Measurements from ENCODE around the gene LUZP1.

LUZP1 gene

GRCh38 chr1:23114424-23115079, 54.1 kb downstream of the LUZP1 start:
- peak; percentile 14 for DNase-seq

DNA sequence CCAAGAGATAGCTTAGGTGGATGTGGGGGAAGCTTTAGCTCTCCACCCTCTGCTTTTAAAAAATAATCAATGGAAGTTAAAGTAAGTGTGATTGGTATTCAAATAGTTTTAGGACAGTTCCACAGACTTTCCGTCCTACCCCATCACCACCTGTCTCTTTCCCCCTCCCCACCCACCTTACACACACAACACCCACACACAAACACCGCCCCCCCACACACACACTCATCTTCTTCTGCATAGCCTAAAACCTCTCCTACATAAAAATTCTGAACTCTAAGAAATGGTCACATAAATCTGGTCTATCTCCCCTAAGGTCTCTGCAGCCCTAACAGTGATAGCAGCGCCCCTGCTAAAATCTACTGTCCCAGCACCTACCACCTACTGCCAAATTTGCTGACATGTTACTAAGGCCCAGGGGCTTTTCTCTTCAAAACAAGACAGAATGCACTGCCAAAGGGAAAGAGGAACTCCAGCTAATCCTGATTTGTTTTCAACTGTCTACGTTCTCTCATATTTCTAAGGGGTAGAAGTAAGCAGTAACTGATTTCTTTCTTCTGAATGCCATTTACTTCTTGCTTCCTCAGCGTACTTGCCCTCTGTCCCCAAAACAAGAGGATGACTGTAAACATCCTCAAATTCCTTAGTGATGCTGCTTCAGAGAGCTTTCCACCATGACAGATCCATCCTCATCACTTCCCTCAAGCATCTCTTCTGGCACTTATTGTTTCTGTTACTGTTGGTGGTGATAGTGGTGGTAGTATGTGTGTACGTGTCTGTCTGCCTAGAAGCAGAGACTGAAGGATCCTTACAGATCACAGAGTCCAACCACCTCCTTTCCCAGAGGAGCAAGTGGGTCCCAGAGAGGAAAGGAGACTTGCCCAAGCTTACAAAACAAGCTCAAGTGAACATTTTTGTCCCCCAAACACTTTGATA, 56.8 kb downstream of the LUZP1 start:
- no peak for DNase-seq

DNA sequence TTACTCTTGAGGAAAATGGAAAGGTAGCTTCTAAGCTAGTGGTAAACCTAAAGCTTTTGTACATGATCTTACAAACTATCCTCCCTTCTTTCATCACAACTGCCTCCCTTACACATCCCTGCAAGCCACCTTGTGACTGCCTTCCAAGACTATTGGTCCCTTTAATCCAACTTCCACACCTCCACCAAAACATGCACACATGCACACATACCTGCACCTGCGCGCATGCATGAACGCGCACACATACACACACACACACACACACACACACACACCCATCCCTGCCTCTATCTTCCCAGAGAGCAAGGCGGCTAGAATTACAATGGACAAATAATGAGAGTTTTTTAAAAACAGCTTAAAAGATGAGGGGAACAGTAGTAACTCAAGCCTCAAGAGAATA, 58.3 kb downstream of the LUZP1 start:
- no peak for DNase-seq

GRCh38 chr1:23108918-23109533, 59.6 kb downstream of the LUZP1 start:
- peak; percentile 18 for DNase-seq

- peak; percentile 76 for DNase-seq
These were observed 65.4 kb downstream of the LUZP1 start for GRCh38 chr1:23103001-23103889.

DNA sequence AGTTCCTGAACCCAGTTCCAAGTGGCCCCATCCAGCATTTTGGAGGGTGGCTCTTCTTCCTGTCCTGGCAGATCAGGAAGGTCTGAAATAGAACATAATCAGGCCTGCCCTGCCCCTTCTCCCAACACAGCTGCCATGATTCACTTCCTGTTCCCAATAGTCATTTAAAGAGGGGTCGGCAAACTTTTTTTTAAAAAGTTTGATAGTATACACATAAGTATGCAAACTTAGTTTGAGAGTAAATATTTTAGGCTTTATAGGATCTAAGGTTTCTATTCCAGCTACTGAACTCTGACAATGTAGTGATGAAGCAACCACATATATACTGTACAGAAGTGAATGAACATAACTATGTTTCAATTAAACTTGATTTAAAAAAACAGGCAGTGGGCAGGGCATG, 66.4 kb downstream of the LUZP1 start:
- DNase-seq, result no peak

DNA sequence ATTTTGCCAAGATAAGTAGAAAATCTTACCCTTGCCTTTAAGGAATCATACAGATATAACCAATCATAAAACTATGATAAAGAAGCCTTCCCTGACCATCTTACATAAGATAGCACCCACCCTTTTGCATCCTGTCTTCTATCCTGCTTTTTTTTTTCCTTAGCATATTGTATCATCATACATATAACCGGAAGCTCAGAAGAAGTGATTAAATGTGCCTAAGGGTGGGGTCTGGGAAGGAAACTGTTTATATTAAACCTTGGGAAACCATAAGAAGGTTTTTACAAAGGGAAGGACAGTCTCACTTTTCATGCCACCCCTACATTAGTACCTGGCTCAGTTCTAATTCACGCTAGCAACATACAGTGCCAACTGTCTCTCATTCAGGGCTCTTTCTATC, 66.8 kb downstream of the LUZP1 start:
- no peak for DNase-seq

DNA sequence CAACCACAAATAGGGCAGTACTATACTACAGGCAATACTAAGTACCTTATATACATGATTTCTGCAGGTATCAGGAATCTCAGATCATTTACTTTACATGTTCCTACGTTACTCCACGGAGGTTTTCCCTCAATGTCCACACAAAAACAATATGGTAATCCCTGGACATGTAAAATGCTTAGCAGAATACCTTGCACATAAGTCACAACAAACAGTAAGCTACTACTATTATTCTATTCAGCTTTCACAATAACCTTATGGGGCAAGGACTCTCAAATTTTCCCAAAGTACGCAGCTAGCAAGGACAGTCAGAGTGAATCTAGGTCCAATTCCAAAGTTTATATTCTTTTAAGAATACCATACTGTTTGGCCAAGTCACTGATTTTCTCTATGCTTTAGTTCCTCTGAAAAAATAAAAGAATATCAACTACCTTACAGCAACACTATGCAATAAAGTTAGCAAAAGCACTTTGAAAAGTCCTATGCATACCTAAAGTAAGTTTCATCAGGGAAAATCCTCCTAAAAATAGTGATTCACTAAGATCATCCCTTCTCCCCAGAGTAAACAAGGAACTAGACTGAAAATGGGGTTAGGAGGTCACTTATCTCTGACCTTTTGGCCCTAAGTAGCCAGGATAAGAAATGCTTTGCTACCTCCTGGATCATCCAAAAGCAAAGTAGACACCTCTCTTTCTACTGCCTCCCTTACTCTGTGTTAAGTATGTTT, 67.4 kb downstream of the LUZP1 start:
- DNase-seq, result no peak

DNA sequence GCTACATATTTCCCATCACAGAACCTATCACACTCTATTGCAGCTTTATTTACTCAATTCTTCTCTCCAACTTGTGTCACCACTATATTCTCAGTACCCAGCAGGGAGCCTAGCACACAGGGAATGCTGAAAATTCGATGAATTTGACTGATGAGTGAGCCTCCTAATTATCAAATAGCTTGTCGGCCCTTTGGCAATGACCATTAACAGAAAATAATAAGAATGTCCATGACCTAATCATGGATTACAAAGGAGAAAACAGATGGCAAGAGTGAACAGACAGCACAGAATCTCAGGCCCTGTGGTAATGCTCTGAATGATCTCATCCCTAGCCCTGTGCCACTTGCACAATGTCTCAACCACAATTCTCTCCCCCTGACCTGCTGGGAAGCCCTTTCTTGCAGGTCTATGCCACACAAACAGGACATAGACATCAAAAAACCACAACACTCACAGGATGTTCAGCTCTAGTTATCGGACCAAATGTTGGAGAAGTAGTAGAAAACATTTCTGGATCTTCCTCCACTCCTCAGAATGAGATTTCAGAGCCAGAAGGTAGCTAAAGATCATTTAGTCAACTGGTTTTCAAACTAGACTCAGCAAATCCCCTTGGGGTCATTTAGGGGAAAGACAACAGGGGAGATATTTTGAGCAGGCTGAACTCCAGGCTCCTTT, 68.4 kb downstream of the LUZP1 start:
- DNase-seq, result peak; percentile 69

- DNase-seq, result no peak
These were observed 69.5 kb downstream of the LUZP1 start for GRCh38 chr1:23099171-23099536.

- peak; percentile 81 for DNase-seq
These were observed 70.0 kb downstream of the LUZP1 start for GRCh38 chr1:23098463-23099170.

DNA sequence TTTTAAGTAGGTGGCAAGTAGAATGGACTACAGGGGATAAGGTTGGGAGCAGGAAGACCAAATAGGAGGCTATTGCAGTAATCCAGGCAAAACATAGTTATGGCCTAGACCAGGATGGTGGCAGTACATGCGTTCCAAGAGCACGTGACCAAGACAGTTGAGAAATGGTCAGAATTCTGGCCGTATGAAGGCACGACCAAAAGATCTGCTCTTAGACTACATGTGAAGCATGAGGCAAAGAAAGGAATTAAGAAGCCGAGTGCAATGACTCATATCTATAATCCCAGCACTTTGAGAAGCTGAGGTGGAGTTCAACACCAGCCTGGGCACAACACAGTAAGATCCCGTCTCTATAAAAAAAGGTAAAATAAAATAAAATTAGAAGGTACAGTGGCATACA, 71.3 kb downstream of the LUZP1 start:
- no peak for DNase-seq

DNA sequence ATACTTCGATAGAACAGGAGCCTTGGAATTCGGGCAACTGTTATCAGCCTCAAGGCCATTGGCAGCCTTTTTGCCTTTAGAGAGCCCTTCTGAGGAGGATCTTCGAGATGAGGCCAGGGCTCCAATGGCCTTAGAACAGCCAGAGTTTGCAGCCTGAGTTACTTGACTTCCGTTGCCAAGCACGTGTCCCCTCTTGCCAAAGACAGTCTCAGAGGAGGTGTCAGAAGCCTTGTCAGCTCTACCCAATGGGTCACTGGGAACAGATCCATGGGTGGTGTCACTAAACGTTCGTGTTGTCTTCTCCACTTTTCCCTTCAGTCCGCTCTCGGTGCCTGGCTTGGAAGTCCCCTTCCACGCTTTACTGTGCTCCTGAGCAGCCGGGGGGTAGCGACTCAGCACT, 76.2 kb downstream of the LUZP1 start:
- DNase-seq, result no peak

GRCh38 chr1:23091545-23091944, 77.1 kb downstream of the LUZP1 start:
- no peak for DNase-seq

GRCh38 chr1:23090056-23090455, 78.6 kb downstream of the LUZP1 start:
- no peak for DNase-seq

GRCh38 chr1:23088027-23088426, 80.6 kb downstream of the LUZP1 start:
- DNase-seq, result no peak

GRCh38 chr1:23085696-23086095, 83.0 kb downstream of the LUZP1 start:
- DNase-seq, result no peak

DNA sequence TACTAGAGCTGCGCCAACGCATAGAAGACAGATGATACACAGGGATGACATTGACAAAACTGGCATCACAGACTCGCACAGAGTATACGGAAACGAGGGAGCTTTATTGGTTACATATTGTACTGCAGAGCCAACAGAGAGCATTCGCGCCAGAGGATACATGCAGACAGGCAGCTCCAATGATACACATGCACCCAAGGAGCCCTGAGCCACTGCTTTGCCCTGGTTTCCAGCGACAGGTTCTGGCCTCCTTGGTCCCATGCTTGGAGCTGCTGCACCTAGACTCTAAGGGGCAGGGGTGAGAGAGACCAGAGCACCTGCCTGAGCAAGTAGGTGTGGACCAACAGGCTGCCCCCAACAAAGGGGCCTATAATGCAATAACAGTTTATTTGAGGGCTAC, 83.8 kb downstream of the LUZP1 start:
- DNase-seq, result no peak

DNA sequence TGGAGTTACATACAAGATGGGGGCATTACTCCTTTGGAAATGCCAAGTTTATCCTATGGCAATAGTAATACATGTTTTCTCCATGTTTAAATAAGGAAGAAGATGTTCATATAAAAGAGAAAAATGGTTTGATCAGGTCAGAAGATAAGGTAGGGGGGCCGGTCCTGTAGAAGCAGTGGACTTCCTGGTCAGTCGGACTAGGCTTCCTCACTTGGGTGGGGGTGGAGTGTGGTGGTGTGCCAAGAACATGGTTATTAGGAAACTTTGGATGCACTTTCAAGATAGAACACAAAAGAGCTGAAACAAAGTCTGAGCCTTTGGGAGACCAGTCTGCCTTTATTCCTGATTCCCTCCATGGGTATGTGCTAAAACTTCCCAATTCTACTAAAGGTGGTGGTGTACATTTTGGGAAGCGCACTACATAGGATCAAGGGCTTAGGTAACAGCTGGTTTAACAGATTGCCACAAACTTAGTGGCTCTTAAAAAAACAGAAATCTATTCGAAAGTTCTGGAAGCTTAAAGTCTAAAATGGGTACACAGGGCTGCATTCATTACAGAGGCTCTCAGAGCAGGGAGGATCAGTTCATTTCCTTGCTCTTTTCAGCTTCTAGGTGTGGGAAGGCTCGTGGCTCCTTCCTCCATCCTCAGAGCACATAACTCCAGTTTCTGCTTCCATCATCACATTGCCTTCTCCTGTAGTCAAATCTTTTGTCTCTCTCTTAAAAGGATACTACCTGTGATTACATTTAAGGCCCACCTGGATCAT, 84.8 kb downstream of the LUZP1 start:
- no peak for DNase-seq

GRCh38 chr1:23081376-23081775, 87.3 kb downstream of the LUZP1 start:
- no peak for DNase-seq

Measured in CD4-positive, alpha-beta T cell treated with Interleukin-21 for 1 hour (primary cell).